HepG2 (cell line): ENCODE data around the gene ABCA2. TPM values are rescaled to one million over a fixed set of nuclear protein-coding genes. Genes with fewer than 3 reads are reported as not detected.

Source experiments
- CSRNP1 ChIP-seq: sonication (generic); formaldehyde crosslinking; IDR thresholded peaks from 2 replicates; pipeline ENCODE4 v1.8.1; 2023; ENCODE audit warnings: mild to moderate bottlenecking, missing genetic modification reagents
- DPF2 ChIP-seq: sonication (generic); formaldehyde crosslinking; IDR thresholded peaks from 2 replicates; pipeline ENCODE4 v1.4.0; 2020; ENCODE audit warnings: mild to moderate bottlenecking, low read depth, missing genetic modification reagents, borderline replicate concordance
- EP300 ChIP-seq, 3 experiments: sonication (generic) in 1 of 3; formaldehyde crosslinking in 1 of 3; IDR thresholded peaks; 2 replicates each; pipeline versions ENCODE4 v1.5.1 to v1.6.1; 2011 to 2020; ENCODE audit warnings: low read depth in 2 of 3, low read length in 2 of 3, borderline replicate concordance in 1 of 3, improper control_type of control experiment in 1 of 3, mild to moderate bottlenecking in 1 of 3, missing genetic modification reagents in 1 of 3, moderate library complexity in 1 of 3
- HDAC1 ChIP-seq: sonication (generic); formaldehyde crosslinking; IDR thresholded peaks from 2 replicates; pipeline ENCODE4 v1.5.1; 2020; ENCODE audit warnings: mild to moderate bottlenecking, missing genetic modification reagents
- HINFP ChIP-seq: sonication (generic); formaldehyde crosslinking; IDR thresholded peaks from 2 replicates; pipeline ENCODE4 v1.4.0; 2020; ENCODE audit warnings: low read depth, mild to moderate bottlenecking, missing genetic modification reagents
- NPAS2 ChIP-seq: sonication (generic); formaldehyde crosslinking; IDR thresholded peaks from 2 replicates; pipeline ENCODE4 v1.8.0; 2022; ENCODE audit warnings: mild to moderate bottlenecking, missing genetic modification reagents, borderline replicate concordance
- PATZ1 ChIP-seq: sonication (generic); formaldehyde crosslinking; IDR thresholded peaks from 2 replicates; pipeline ENCODE4 v1.4.0; 2020; ENCODE audit warnings: missing genetic modification reagents
- RBM39 ChIP-seq: fragments of 200-400 bp; formaldehyde crosslinking; IDR thresholded peaks from one replicate; pipeline ENCODE4 v1.6.1; 2018; ENCODE audit warnings: antibody characterized with exemption, mild to moderate bottlenecking, low read depth, low read length; ENCODE audit not compliant: poor library complexity, severe bottlenecking
- SIX1 ChIP-seq: sonication (generic); formaldehyde crosslinking; IDR thresholded peaks from 2 replicates; pipeline ENCODE4 v1.4.0; 2020; ENCODE audit warnings: missing genetic modification reagents, borderline replicate concordance
- SKIL ChIP-seq: sonication (generic); formaldehyde crosslinking; IDR thresholded peaks from 2 replicates; pipeline ENCODE4 v1.8.0; 2022; ENCODE audit warnings: missing genetic modification reagents, mild to moderate bottlenecking, moderate library complexity, borderline replicate concordance
- TSC22D2 ChIP-seq: sonication (generic); formaldehyde crosslinking; IDR thresholded peaks from 2 replicates; pipeline ENCODE4 v1.5.1; 2020; ENCODE audit warnings: missing genetic modification reagents, mild to moderate bottlenecking, borderline replicate concordance
- ZBTB46 ChIP-seq: sonication (generic); formaldehyde crosslinking; IDR thresholded peaks from 2 replicates; pipeline ENCODE4 v1.4.0; 2020; ENCODE audit warnings: mild to moderate bottlenecking, missing genetic modification reagents, borderline replicate concordance
- ZFP36L1 ChIP-seq: sonication (generic); formaldehyde crosslinking; IDR thresholded peaks from 2 replicates; pipeline ENCODE4 v1.8.0; 2022; ENCODE audit warnings: mild to moderate bottlenecking, missing genetic modification reagents, moderate library complexity
- ZKSCAN1 ChIP-seq: fragments of 150-350 bp; IDR thresholded peaks from 2 replicates; pipeline ENCODE4 v1.6.1; 2014; ENCODE audit warnings: low read length
- ZNF572 ChIP-seq: sonication (generic); formaldehyde crosslinking; IDR thresholded peaks from 2 replicates; pipeline ENCODE4 v1.5.1; 2020; ENCODE audit warnings: mild to moderate bottlenecking, missing genetic modification reagents
- ZNF607 ChIP-seq: sonication (generic); formaldehyde crosslinking; IDR thresholded peaks from 2 replicates; pipeline ENCODE4 v1.5.1; 2020; ENCODE audit warnings: missing genetic modification reagents, mild to moderate bottlenecking, borderline replicate concordance
- polyA plus RNA-seq, 8 experiments: library from polyadenylated mRNA; depleted of rRNA in 3 of 8; stranded (reverse) in 7 of 8; unstranded in 1 of 8; fragments of >200 nt; fragmentation: Illumina TruSeq in 4 of 8; extraction: Trizol in 4 of 8; gene quantifications; 2 replicates each; pipeline versions ENCODE4 v1.2.1 to v1.2.3, GENCODE V29; 2011 to 2016; ENCODE audit warnings: low read depth in 4 of 8, missing spikeins in 1 of 8, mixed read lengths in 1 of 8; ENCODE audit not compliant: insufficient read depth in 1 of 8
- total RNA-seq, 5 experiments: library from RNA; depleted of rRNA; stranded (reverse); fragments of >200 nt; fragmentation: Illumina TruSeq; extraction: Trizol; gene quantifications; 2 replicates each; pipeline ENCODE4 v1.2.3, GENCODE V29; 2016; ENCODE audit warnings: low read depth in 1 of 5

ABCA2 gene
- total and polyA plus RNA-seq, 2 of the 13 experiments (the other 11 are each of a cell fraction or from before 2014, with no cell fraction given) = 2.9 to 19.2 TPM

- peak; percentile 27 for TF ChIP-seq PATZ1 (CRISPR knock-in tag)
- peak; percentile 40; the same call in 1 of the 2 replicates for TF ChIP-seq HDAC1
- TF ChIP-seq EP300 (IDR thresholded peaks at IDR 0.05; ENCODE audit: low read depth in 2 of 2, low read length in 2 of 2) = no peak
- TF ChIP-seq EP300 (CRISPR knock-in tag; IDR thresholded peaks at IDR 0.05; ENCODE audit: borderline replicate concordance) = no peak
- no peak for TF ChIP-seq TSC22D2
- no peak for TF ChIP-seq DPF2
- TF ChIP-seq SKIL (CRISPR knock-in tag) = no peak
- no peak for TF ChIP-seq NPAS2 (CRISPR knock-in tag)
- no peak for TF ChIP-seq ZNF607 (CRISPR knock-in tag)
- TF ChIP-seq ZFP36L1 (CRISPR knock-in tag) = no peak
- no peak for TF ChIP-seq HINFP (CRISPR knock-in tag)
- TF ChIP-seq ZBTB46 = no peak
- TF ChIP-seq CSRNP1 (CRISPR knock-in tag) = no peak
- TF ChIP-seq ZKSCAN1 = no peak
- TF ChIP-seq ZNF572 (CRISPR knock-in tag) = no peak
- TF ChIP-seq RBM39 = no peak
- TF ChIP-seq SIX1 (CRISPR knock-in tag) = no peak
Measured at GRCh38 chr9:137064027-137064879, 36.2 kb upstream of the ABCA2 start (continued).
